GM18951 (cell line): ENCODE data around the gene ZNF581.

Experiments
- POLR2A ChIP-seq: IDR thresholded peaks from 4 replicates; pipeline ENCODE4 v1.6.1; 2011; ENCODE audit warnings: mild to moderate bottlenecking; ENCODE audit not compliant: insufficient read length, insufficient read depth; ENCODE audit errors: extremely low read depth
- in situ Hi-C: fragments of 300-500 bp; cut with MboI; formaldehyde crosslinking; loops from one replicate; pipeline ENCODE4 v1.12.0; 2022; ENCODE audit warnings: low sequenced_read_pairs, mixed read lengths, inconsistent platforms; ENCODE audit not compliant: unreplicated experiment

Gene ZNF581

GRCh38 chr19:55663846-55664536, 20.5 kb downstream of the ZNF581 start:
- in situ Hi-C loops, result no loop called here
- no peak for TF ChIP-seq POLR2A

GRCh38 chr19:55666343-55667005, 23.0 kb downstream of the ZNF581 start:
- in situ Hi-C loops, result no loop called here
- TF ChIP-seq POLR2A, result no peak

- in situ Hi-C loops, result no loop called here
- TF ChIP-seq POLR2A, result no peak
Measured at GRCh38 chr19:55667006-55667381, 23.5 kb downstream of the ZNF581 start.

DNA sequence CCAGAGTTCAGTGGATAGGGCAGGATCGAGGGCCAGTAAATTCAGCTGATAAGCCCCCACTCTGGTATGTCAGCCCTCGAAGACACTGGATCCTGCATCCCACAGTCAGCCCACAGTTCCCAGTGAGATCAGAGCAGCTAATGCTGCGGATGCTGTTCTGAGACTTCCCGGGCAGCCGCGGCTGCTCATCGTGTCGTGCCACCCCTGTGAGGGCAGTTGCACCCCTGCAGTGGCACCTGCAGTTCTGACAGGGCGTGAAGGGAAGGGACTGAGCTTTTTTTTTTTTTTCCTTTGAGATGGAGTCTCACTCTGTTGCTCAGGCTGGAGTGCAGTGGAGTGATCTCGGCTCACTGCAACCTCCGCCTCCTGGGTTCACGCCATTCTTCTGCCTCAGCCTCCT, 24.1 kb downstream of the ZNF581 start:
- in situ Hi-C loops, result no loop called here

GRCh38 chr19:55667958-55668357, 24.5 kb downstream of the ZNF581 start:
- no peak for TF ChIP-seq POLR2A
- in situ Hi-C loops, result no loop called here

More for the DNA sequence above, 24.1 kb downstream of the ZNF581 start:
- TF ChIP-seq POLR2A, result no peak

- in situ Hi-C loops, result no loop called here
- no peak for TF ChIP-seq POLR2A
Measured at GRCh38 chr19:55668603-55669348, 25.3 kb downstream of the ZNF581 start.

DNA sequence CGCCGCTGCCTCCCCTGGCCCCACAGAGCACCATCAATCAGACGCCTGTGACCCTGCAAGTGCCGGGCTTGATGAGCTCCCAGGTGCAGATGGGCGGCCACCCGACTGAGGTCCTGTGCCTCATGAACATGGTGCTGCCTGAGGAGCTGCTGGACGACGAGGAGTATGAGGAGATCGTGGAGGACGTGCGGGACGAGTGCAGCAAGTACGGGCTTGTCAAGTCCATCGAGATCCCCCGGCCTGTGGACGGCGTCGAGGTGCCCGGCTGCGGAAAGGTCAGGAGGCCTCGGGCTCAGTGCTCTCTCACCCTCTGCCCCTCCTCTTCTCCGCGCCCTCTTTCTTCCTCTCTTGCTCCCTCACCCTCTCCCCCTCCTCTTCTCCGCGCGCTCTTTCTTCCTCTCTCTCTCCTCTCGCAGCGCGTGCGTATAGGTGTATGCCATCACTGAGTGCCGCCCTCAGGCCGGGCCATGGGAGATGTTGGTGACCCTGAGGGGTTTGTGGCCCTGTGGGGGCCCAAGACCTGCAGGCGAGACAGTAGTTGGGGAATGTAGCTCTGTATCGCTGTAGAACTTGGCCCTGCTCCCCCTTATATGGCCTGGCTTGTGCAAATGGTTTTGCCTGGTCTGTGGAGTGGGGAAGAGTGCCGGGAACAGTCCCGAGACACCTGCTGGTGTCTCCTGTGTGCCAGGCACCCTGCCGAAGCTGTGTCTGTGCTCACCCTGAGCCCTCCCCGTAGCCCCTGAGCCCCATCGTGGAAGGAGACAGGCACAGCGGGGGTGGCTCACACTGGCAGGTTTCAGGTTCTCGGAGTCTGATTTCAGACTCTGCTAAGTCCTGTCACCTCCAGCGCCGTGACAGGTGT, 26.2 kb downstream of the ZNF581 start:
- TF ChIP-seq POLR2A, result no peak
- in situ Hi-C loops, result no loop called here

GRCh38 chr19:55670280-55671053, 27.0 kb downstream of the ZNF581 start:
- in situ Hi-C loops, result no loop called here
- no peak for TF ChIP-seq POLR2A

DNA sequence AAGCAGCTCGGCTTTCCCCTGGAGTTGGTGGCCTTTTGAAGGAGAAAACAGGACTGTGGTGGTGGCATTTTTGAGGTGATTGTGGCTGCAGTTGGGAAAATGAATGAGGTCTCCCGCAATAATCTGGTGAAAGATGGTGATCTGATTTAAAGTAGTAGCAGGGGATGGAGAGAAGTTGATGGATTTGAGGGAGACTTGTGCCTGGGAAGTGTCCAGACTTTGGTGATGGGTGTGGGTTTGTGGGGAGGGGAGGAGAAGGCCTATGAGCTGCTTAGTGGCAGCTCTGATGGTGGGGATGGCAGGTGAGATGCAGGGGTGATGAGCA, 27.6 kb downstream of the ZNF581 start:
- in situ Hi-C loops, result no loop called here
- TF ChIP-seq POLR2A, result no peak

DNA sequence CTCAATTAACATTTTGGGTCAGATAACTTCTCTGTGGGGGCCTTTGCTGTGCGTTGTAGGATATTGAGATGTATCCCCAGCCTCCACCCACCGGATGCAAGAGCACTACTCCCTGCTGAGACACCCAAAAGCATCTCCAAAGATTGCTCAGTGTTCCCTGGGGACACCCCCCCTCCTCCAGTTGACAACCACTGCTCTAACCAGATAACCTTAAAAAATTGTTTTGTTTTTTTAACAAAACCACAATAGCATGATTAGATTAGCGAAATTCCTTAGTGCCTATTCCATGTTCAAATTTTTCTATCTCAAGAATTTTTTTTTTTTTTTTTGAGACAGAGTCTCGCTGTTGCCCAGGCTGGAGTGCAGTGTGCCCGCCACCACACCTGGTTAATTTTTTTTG, 29.0 kb downstream of the ZNF581 start:
- in situ Hi-C loops, result no loop called here
- TF ChIP-seq POLR2A, result no peak

DNA sequence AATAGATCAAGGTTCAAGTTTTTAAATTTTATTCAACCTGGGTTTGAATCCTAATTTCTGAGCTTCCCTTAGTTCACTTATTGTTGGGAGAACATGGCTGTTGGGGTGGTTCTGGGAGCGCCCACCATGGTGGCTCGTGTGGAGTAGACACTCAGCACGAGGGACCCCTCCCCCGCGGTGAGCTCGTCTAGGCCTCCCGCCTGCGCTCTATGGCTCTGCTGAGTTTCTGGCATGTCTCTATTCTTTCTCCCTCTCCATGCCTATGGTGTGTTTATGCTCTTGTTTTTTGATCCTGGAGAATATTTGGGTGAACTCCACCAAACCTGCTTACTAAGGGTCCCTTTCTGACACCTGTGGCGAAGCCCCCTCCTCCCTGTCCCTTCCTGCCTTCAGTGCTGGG, 30.0 kb downstream of the ZNF581 start:
- no peak for TF ChIP-seq POLR2A
- in situ Hi-C loops, result no loop called here

DNA sequence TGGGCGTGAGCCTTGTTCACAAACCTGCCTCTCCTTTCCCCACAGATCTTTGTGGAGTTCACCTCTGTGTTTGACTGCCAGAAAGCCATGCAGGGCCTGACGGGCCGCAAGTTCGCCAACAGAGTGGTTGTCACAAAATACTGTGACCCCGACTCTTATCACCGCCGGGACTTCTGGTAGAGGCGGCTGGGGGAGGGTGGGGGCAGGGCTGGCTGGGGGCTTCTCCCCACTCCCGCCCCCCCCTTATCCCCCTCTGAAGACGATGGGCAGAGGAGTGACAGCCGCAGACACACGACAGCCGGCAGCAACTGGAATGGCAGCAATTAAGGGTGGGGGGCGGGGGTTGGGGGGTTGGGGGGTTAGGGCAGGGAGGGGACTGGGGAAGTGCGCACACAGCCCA, 30.4 kb downstream of the ZNF581 start:
- in situ Hi-C loops, result no loop called here
- no peak for TF ChIP-seq POLR2A
